Cerebellar nuclear complex (tissue), 1 donor: ENCODE measurements around the gene AMER3.

Source experiments
- DNase-seq, 2 experiments: peaks; one replicate each; lab custom pipeline; 2025; lab: John Stamatoyannopoulos, UW

AMER3 gene

DNA sequence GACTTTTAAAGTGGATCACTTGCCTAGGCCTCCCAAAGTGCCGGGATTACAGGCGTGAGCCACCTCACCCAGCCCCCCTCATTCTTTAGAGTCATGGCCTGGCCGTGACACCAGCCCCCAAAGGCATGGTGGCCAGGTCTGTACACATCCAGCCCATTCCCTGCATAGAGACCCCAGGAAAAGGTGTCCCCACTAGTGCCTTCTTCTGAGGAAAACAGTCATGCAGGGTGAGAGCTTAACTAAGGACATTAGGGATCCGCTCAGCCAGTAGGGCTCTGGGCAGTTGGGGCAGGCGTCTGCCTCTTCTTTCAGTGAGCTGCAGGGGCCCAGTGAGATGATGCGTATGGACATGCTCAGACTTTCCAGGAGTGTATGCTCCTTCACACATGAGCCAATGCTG is 5.7 kb upstream of the AMER3 start:
- no peak for DNase-seq

GRCh38 chr2:130754811-130755210 is 529 bp upstream of the AMER3 start:
- no peak for DNase-seq

GRCh38 chr2:130756053-130756873 is 923 bp downstream of the AMER3 start:
- no peak for DNase-seq

- no peak for DNase-seq
Observed at GRCh38 chr2:130756874-130757668, 1.7 kb downstream of the AMER3 start.

DNA sequence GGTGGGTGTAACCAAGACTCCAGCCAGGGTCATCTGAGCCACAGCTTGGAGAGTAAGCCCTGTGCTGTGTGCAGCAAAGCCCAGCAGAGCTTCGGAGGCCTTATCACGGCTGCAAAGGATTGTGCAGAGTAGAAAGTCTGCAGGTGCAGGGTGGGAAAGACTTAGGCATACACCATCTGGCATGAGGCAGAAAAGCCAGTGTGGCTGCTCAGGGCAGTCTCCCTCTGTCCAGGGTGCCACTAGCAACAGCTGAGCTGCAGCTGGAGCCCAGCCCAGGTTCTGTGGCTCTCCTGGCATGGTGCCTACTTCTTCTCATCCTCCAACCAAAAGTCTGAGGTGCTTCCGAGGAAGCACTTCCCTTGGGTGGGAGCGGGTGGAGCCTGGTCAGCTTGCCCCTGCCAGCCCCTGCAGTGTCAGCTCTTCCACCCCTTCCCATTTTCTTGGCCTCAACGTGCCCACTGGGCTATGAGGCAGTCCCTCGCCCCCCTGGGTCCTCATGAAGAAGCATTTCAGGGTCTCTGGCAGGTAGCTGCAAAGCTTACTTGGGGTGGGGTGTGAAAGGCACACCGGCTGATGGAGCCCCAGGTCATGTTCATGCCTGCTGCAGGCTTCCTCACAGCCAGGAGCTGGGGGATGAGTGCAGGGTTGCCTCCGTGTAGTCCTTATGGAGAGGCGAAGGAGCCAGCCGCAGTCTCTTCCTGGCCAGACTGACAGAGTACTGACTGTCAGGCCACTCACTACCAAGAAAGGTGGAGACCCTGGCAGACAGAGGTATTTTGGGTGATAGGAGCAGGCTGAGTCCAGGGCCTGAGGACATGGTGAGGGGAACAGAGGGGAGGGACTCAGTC is 4.8 kb downstream of the AMER3 start:
- no peak for DNase-seq

DNA sequence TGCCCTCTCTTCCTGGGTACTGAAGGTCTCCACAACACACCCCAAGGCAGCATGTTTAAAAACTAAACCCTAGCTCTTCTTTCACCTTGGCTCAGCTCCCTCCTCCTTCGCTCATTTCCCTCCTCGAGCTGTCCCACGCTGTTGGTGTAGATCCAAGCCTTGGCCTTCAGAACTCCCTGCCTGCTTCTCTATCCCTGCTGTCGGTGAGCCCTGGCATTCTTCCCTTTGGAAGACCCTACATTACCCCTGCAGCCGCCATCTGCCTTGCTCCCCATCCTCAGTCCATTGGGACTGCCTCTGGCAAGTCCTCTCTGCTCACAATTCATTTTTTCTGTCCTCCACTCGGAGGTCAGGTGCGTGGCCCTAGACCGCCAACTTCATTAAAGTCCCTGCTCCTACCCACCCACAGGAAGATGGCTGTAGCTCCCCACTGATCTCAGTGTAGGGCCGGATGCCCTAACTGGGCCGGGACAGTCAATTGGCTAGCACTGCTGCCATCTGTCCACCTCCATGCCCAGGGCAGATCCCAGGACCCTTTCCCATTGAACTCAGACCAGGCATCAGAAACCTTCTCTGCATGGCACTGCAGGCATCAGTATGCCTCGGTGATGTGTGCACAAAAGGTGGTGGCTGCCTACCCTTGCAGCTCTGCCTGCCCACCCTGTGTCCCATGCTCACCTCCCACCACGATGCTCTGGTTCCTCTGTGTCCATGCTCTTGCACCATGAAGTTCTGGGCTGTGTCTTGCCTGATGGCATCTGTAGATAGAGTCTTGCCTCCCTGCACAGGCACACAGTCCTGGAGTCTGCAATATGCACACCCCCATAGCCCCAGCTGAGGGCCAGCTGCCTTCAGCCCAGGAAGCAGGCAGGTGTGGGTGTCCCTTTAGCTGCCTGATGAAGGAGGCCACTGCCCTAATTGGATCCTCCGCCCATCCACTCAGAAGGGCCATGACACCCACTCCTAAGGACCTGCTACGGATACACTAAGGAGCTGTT is 5.7 kb downstream of the AMER3 start:
- peak; percentile 51 to 77 for DNase-seq

DNA sequence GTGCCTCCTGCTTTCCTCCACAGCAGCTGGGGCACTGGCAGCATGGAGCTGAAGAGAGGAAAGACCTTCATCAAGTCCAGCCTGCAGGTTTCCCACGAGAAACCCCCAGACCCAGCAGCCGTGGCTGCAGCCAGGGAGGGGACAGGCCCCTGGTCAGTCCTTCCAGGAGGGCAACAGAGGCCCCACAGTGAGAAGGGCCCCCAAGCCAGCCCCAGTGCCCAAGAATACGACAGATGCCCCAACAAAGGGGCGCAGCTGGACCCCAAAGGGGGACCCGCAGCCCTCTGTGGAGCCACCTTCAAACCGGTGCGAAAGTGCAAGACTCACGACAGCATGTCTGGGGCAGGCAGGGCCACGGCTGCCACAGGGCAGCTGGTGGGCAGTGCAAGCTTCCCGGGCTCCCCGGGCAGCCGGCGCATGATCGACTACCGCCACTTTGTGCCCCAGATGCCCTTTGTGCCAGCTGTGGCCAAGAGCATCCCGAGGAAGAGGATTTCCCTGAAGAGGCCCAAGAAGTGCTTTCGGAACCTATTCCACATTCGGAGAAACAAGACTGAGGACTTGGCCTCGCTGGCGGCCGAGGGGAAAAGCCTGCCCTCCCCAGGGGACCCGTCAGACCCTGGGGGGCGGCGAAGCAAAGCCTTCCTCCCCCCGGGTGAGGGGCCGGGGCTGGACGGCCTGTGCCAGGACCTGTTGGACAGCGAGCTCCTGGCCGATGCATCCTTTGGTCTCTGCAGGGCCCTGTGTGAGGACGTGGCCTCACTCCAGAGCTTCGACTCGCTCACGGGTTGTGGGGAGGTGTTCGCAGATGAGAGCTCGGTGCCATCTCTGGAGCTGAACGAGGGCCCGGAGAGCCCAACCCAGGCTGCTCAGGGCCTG is 6.9 kb downstream of the AMER3 start:
- DNase-seq = no peak

- DNase-seq = no peak
Observed at GRCh38 chr2:130762910-130763385, 7.6 kb downstream of the AMER3 start.

DNA sequence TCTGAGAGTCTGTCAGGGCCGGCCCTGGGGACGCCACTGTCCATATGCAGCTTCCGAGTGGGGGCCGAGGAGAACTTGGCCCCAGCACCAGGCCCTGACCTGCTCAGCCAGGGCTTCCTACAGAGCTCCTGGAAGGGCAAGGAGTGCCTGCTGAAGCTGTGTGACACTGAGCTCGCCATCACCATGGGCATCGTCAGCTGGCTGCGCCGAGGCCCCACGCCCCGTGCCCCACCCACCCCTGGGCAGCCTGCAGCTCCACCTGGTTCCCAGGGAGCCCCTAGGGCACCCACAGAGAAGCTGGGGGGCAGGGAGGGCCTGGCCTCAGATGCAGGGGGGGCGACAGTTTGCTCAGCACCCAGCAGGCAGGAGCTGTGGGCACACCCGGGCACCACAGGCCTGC is 8.1 kb downstream of the AMER3 start:
- no peak for DNase-seq

DNA sequence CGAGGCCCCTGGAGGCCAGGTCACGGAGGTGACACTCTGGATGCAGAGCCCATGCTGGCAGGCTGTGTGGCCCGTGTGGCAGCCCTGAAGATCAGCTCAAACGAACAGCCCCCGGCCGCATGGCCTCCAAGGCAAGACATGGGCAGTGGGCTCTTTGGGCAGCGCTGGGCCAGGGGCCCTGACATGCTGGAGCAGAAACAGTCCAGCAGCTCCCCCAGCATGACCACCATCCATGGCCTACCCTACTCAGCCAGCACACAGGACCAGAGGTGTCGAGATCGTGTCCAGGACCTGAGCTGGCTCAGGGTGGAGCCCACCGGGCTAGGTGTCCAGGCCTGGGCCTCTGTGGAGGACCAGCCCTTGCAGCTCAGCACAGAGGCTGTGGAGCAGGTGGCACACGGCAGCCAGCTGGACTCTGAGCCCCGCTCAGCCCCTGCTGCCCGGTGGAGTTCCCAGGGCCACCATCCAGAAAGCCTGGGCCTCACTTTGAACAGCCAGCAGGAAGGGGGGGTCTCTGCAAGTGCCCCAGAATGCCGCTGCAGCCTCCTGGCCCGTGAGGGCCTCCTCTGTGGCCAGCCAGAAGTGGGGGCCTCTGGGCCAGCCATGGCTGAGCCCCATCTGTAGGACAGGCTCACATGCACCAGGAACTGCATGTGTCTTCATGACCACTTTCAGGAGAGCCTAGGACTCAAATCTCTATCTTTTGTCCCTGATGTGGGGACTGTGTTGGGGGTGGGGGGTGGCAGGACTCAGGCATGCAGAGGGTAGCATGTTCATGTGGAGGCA is 8.9 kb downstream of the AMER3 start:
- DNase-seq = no peak

GRCh38 chr2:130764821-130765115 is 9.4 kb downstream of the AMER3 start:
- no peak for DNase-seq

DNA sequence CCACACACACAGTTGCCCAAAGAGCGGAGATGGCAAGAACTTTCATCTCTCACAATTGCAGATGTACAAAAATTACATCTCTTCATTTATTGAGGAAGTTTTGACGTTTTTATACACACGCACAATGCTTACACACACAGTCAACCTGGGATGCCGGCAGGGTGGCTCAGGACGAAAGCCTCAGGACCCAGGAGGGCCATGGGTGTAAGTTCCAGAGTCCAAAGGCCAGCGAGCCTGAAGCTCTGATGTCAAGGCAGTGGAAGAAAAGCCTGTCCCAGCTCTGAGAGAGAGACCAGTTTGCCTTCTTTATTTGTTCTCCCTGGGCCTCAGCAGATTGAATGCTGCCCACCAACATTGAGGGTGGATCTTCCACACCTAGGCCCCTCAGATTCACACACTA is 10.1 kb downstream of the AMER3 start:
- DNase-seq = no peak

- DNase-seq = no peak
Observed at GRCh38 chr2:130766037-130766436, 10.7 kb downstream of the AMER3 start.

DNA sequence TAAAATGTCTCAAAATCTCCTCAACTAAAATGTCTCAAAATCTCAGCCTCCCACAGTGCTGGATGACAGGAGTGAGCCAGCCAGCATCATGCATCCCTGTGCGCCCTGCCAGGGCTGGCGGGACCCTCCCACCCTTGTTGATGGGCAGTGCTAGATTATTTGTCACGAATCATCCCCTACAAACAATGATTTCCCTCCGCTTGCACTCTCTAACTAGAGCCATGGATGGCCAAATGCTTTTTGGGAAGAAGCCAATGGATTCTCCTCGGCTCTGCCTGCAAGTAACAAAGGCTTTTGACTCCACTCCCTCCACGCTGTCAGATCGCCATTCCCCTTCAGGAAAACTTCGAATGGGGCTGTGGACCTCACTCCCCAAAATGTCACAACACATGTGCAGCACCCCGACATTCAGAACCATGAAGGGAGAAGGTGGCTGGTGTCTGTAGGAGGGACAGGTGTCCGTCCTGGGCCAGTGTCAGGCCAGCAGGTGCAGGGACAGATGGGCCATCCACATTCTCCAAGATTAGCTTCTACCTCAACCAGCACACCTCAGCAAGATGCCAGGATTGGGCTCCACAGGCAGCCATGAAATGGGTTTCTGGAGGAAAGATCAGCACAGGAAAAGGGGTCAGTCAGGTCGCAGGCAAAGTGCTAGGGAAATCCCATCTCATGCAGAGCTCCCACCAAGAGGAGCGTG is 11.5 kb downstream of the AMER3 start:
- peak; percentile 42 to 85 for DNase-seq

- DNase-seq = no peak
Observed at GRCh38 chr2:130767408-130767775, 12.1 kb downstream of the AMER3 start.

GRCh38 chr2:130768191-130768855 is 13.0 kb downstream of the AMER3 start:
- DNase-seq = no peak

DNA sequence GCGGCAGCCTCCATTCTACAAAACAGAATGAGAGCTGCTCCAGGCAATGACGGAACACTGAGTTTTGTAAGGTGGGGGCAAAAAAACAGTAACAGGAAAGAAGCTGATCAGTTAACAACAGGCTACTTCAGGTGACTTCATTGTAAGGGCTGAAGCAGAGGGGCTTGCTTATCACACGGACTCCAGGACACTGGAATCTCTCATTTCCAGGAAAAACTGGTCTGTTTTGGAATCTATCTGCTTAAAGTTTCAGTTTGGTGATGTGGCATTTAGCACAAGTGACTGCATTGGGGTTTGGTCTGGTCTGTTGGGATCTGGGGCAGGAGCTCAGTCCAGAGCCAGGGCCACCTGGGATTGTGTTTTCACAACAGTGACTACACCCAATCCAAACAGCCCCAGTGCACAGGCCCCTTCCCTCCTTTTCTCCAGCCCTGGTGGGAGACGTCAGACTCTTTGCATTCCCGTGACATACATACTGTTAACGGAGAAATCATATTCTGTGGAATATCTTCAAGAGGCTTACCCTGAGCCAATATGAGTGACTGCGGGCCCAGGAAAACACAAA is 14.1 kb downstream of the AMER3 start:
- no peak for DNase-seq

DNA sequence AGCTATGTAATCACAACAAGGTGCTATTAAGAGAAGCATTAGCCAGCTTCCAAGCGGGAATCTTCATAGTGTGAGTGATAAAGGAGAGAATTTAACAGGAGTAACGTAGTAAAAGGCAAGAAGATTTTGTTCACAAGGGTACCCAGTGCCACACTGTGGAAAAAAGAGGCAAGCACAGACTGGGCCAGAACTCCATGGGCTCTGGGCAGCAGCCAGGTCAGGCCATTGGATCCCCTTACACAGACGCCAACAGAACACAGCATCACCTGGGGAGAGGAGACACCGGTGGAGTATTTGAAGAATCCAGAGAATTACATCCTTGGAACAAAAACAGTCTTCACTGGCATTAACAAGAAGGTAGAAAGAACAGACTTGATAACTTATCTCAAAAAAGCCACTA is 21.2 kb downstream of the AMER3 start:
- DNase-seq = peak in 1 of 2 experiments; percentile 67
